ENCODE data around the gene DCTN1.

DNA sequence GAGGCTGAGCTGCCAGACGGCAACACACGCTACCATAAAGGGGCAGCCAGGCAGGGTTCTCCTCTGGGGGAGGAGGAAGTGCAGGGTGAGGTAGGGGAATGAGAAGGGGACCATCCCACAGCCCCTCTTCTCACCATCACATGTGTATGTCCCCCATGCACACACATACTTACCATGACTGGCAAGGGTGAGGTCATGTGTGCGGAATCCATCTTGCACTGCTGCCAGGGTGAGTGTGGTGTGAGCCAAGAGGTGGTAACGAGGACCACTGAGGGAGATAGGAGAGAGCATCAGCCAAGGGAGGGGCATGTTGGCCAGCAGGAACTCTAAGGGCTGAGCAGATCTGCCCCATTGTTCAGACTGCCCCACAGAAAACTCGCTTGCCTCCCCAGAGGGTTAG lies 48.6 kb upstream of the DCTN1 start:
- TF ChIP-seq EZH2 (IDR thresholded peaks at IDR 0.05; ENCODE audit: borderline replicate concordance, insufficient read depth, low read depth, low read length, poor library complexity, severe bottlenecking), result no peak
- no peak for TF ChIP-seq CTCF (IDR thresholded peaks at IDR 0.05)

Measured in B cell (primary cell).